Erythroblast (primary cell): Measurements from ENCODE around the gene ADGRG3.

Experiments
- GATA1 ChIP-seq: IDR thresholded peaks from 2 replicates; pipeline ENCODE4 v1.6.1; 2011; ENCODE audit warnings: low read depth, mild to moderate bottlenecking, control low read depth, low read length, moderate library complexity
- POLR2A ChIP-seq: IDR thresholded peaks from 2 replicates; pipeline ENCODE4 v1.6.1; 2011; ENCODE audit warnings: mild to moderate bottlenecking, low read length

- TF ChIP-seq POLR2A (no peak), GATA1 (no peak)
Observed at GRCh38 chr16:57620335-57621231, 47.5 kb upstream of the ADGRG3 start.
